Heart left ventricle (tissue), 16 donors: ENCODE data around the gene FAM229A. TPM values are rescaled to one million over a fixed set of nuclear protein-coding genes. Genes with fewer than 3 reads are reported as not detected.

Source experiments
- ATAC-seq, 4 donors: fragments of 200-7000 bp; cut with Tn5 transposase; one replicate each; pipeline ENCODE4 v1.9.1; 2020 to 2022; ENCODE audit warnings: moderate library complexity in 4 of 4, mild to moderate bottlenecking in 3 of 4, moderate number of reproducible peaks in 1 of 4
- DNase-seq, 5 donors: peaks; one replicate each; pipeline ENCODE4 v3.0.0-alpha.2; 2020
- H3K27ac ChIP-seq, 12 donors: fragments of 200-600 bp; sonication (generic) in 4 of 12; one replicate each; pipeline versions ENCODE4 v1.5.0 to v1.8.0; 2016 to 2022; ENCODE audit warnings: mild to moderate bottlenecking in 2 of 12
- H3K27me3 ChIP-seq, 9 donors: fragments of 200-600 bp; sonication (generic) in 2 of 9; one replicate each; pipeline versions ENCODE4 v1.5.1 to v1.8.0; 2016 to 2022; ENCODE audit warnings: mild to moderate bottlenecking in 3 of 9
- H3K36me3 ChIP-seq, 9 donors: fragments of 200-600 bp; sonication (generic) in 2 of 9; one replicate each; pipeline versions ENCODE4 v1.5.0 to v1.8.0; 2018 to 2022; ENCODE audit warnings: mild to moderate bottlenecking in 2 of 9
- H3K4me1 ChIP-seq, 12 donors: fragments of 200-600 bp; sonication (generic) in 4 of 12; one replicate each; pipeline versions ENCODE4 v1.5.0 to v1.8.0; 2016 to 2022; ENCODE audit warnings: mild to moderate bottlenecking in 3 of 12
- H3K4me3 ChIP-seq, 12 donors: fragments of 200-600 bp; sonication (generic) in 4 of 12; one replicate each; pipeline versions ENCODE4 v1.5.0 to v1.8.0; 2017 to 2022; ENCODE audit warnings: mild to moderate bottlenecking in 9 of 12, moderate library complexity in 4 of 12
- H3K9me3 ChIP-seq, 12 donors: fragments of 200-600 bp; sonication (generic) in 4 of 12; one replicate each; pipeline versions ENCODE4 v1.5.0 to v1.8.0; 2016 to 2022; ENCODE audit warnings: mild to moderate bottlenecking in 1 of 12
- CTCF ChIP-seq, 12 donors: fragments of 200-600 bp; sonication (generic) in 4 of 12; IDR thresholded peaks; one replicate each; pipeline versions ENCODE4 v1.5.0 to v1.8.0; 2018 to 2022; ENCODE audit warnings: antibody characterized with exemption in 12 of 12, mild to moderate bottlenecking in 5 of 12
- POLR2A ChIP-seq, 2 donors: fragments of 450-650 bp; IDR thresholded peaks; one replicate each; pipeline ENCODE4 v1.6.1; 2017; ENCODE audit warnings: antibody characterized with exemption in 2 of 2, mild to moderate bottlenecking in 2 of 2, moderate library complexity in 2 of 2
- WGBS, 4 donors: extraction: QIAGEN DNeasy Blood & Tissue Kit in 2 of 4; methylation state at CpG; one replicate each; pipeline versions ENCODE4 v1.1.5 to v1.1.7; 2013 to 2018; 5-methylcytosine and 5-hydroxymethylcytosine counted together
- intact Hi-C, 10 donors: fragments of 100-400 bp; cut with DNase I; formaldehyde crosslinking; loops; one replicate each; pipeline versions ENCODE4 v1.11.1 to v1.14.2; 2022
- polyA plus RNA-seq, 2 donors: library from polyadenylated mRNA; stranded (reverse); fragments of 200-250 nt; gene quantifications; one replicate each; pipeline ENCODE4 v1.2.3, GENCODE V29; 2013
- total RNA-seq, 9 donors: library from RNA; depleted of rRNA in 2 of 9; stranded (reverse); fragments of >200 nt in 2 of 9; fragmentation: NEBNext Ultra II Directional in 3 of 9; extraction: Animal tissue kit (Norgen Biotek cat#: 25700) in 3 of 9; gene quantifications; one replicate each; pipeline versions ENCODE4 v1.1.0 to v1.2.4, GENCODE V29; 2016 to 2023
- donor health status: ischemic (EF 13 %, LVEDD 7.1; RV severe dilation, severe dysfunction).
- donor health status: healthy with polysubstance abuse.
- donor health status: DM: no; HTN: yes; CAD: no.
- donor health status: DM: no; HTN: no; CAD: no.
- donor health status: ischemic (EF 25% LVEDD 6.9; RV normal size, moderate dysfunction).
- donor health status: ischemic (EF 25% LVEDD 5.7; RV mildly dilated, moderate dysfunction).
- donor health status: healthy.
- donor health status: DM: yes; HTN: yes; CAD: no.
- donor health status: ischemic (EF 35%, LVEDD 5.7; RV mildly dilated, moderate dysfunction).
- donor health status: nonischemic (EF 11% LVEDD 7.7; RV severe dilation, severe dysfunction).
- donor health status: DM: yes; HTN: yes; CAD: no.
- donor health status: PGD.
- donor health status: ischemic (EF 29% LVEDD 5.4; RV normal size, mild dysfunction).
- donor health status: nonischemic (EF 23%, LVEDD 6.1; RV moderate dilation, normal function).

FAM229A gene
- total and polyA plus RNA-seq, 11 donors: 1.2 to 4.4 (median 2.1) TPM

GRCh38 chr1:32386676-32387392 is 24.5 kb upstream of the FAM229A start:
- H3K27ac ChIP-seq: no peak overlapping the region
- no peaks in the 10 kb centered on the region for H3K9me3 ChIP-seq
- 87% methylated on average over 13 of the region's 13 CpGs for WGBS, 4 donors
- no peak for DNase-seq
- intact Hi-C loops: no loop called here
- H3K4me1 ChIP-seq: peaks cover 0 to 20% (median 5%) of the 10 kb centered on the region in 12 donors
- no peak for ATAC-seq
- TF ChIP-seq POLR2A (IDR thresholded peaks at IDR 0.05) (no peak), CTCF (IDR thresholded peaks at IDR 0.05) (no peak)
- H3K27me3 ChIP-seq: no peaks in the 10 kb centered on the region
- no peak overlapping the region for H3K4me3 ChIP-seq
- peaks cover 0 to 100% (median 99%) of the 10 kb centered on the region in 9 donors for H3K36me3 ChIP-seq

DNA sequence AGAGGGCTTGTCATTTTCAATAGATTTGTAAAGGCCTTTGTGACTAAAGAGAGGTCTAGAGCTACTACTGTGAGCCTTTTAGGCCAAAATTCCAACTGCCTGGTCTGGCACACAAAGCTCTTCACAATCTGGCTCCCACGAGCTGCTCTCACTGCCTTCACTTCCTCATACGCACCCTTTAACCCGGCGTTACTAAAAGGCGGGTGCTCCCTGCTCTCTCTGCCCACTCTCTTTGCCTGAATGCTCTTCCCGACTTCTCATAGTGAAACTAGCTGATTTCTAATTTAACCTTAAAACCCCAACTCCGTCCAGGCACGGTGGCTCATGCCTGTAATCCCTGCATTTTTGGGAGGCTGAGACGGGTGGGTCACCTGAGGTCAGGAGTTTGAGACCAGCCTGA is 17.8 kb upstream of the FAM229A start:
- H3K9me3 ChIP-seq: no peaks in the 10 kb centered on the region
- TF ChIP-seq CTCF (IDR thresholded peaks at IDR 0.05) (no peak), POLR2A (IDR thresholded peaks at IDR 0.05) (no peak)
- H3K4me1 ChIP-seq: no peaks in the 10 kb centered on the region
- DNase-seq (no peak), ATAC-seq (no peak)
- no peak overlapping the region for H3K4me3 ChIP-seq
- 92 to 94% (median 94%) methylated on average over 9 of the region's 9 CpGs for WGBS, 4 donors
- intact Hi-C loops: no loop called here
- H3K27ac ChIP-seq: no peak overlapping the region
- no peaks in the 10 kb centered on the region for H3K27me3 ChIP-seq
- H3K36me3 ChIP-seq: peaks cover 0 to 100% (median 100%) of the 10 kb centered on the region in 9 donors

GRCh38 chr1:32377541-32378220 is 15.4 kb upstream of the FAM229A start:
- Histone ChIP-seq H3K27ac (no peak overlapping the region), H3K27me3 (no peaks in the 10 kb centered on the region), H3K4me1 (no peaks in the 10 kb centered on the region), H3K9me3 (no peaks in the 10 kb centered on the region), H3K4me3 (no peak overlapping the region), H3K36me3 (peaks cover 0 to 100% (median 100%) of the 10 kb centered on the region in 9 donors)
- DNase-seq (no peak), ATAC-seq (peak in 1 of 4 donors; percentile 9)
- intact Hi-C loops: no loop called here
- 88 to 92% (median 92%) methylated on average over 12 of the region's 12 CpGs for WGBS, 4 donors
- TF ChIP-seq CTCF (IDR thresholded peaks at IDR 0.05) (no peak), POLR2A (IDR thresholded peaks at IDR 0.05) (no peak)

DNA sequence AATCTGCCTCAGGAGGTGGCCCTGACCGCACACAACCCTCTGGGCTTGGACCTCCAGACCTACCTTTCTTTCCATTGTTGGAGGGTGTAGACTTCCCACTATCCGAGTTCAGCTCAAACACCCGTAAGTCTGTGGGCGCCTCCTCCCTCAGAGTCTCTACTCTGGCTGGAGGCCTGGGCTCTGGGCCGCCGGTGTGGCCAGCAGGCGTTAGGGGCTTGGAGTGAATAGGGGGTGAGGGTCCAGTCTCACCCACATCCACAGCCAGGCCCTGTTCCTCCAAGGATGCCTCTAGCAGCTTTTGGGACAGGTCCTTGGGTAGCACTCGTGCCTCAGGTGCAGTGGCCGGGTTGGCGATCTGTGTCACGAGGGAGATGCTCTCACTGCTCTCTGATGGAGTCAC is 13.9 kb upstream of the FAM229A start:
- 88 to 95% (median 94%) methylated on average over 10 to 11 of the region's 11 CpGs for WGBS, 4 donors
- intact Hi-C loops: no loop called here

More for the DNA sequence above, 13.9 kb upstream of the FAM229A start:
- no peak for TF ChIP-seq CTCF (IDR thresholded peaks at IDR 0.05)
- Histone ChIP-seq H3K9me3 (no peaks in the 10 kb centered on the region), H3K4me1 (peaks cover 0 to 3% (median 0%) of the 10 kb centered on the region in 12 donors), H3K4me3 (no peak overlapping the region), H3K36me3 (peaks cover 0 to 100% (median 99%) of the 10 kb centered on the region in 9 donors), H3K27ac (no peak overlapping the region), H3K27me3 (no peaks in the 10 kb centered on the region)
- ATAC-seq (no peak), DNase-seq (no peak)
